Measurements from ENCODE around the gene SFRP5.
A peak's percentile ranks its signal among the peaks of the same experiment; 100 is the strongest.

SFRP5 gene

GRCh38 chr10:97785731-97786130 is 13.9 kb upstream of the SFRP5 start:
- DNase-seq (ENCODE audit: low read depth), result no peak

GRCh38 chr10:97785231-97785630 is 13.4 kb upstream of the SFRP5 start:
- no peak for DNase-seq (ENCODE audit: low read depth)

GRCh38 chr10:97784200-97784810 is 12.5 kb upstream of the SFRP5 start:
- no peak for DNase-seq (ENCODE audit: low read depth)

- DNase-seq (ENCODE audit: low read depth), result no peak
Measured at GRCh38 chr10:97782455-97783228, 10.8 kb upstream of the SFRP5 start.

GRCh38 chr10:97781618-97782331 is 10.0 kb upstream of the SFRP5 start:
- DNase-seq (ENCODE audit: low read depth), result no peak

- no peak for DNase-seq (ENCODE audit: low read depth)
Measured at GRCh38 chr10:97780841-97781617, 9.2 kb upstream of the SFRP5 start.

GRCh38 chr10:97779975-97780374 is 8.2 kb upstream of the SFRP5 start:
- no peak for DNase-seq (ENCODE audit: low read depth)

GRCh38 chr10:97779492-97779891 is 7.7 kb upstream of the SFRP5 start:
- DNase-seq (ENCODE audit: low read depth), result no peak

GRCh38 chr10:97778452-97779302 is 6.9 kb upstream of the SFRP5 start:
- no peak for DNase-seq (ENCODE audit: low read depth)

- no peak for DNase-seq (ENCODE audit: low read depth)
Measured at GRCh38 chr10:97777143-97777542, 5.3 kb upstream of the SFRP5 start.

- no peak for DNase-seq (ENCODE audit: low read depth)
Measured at GRCh38 chr10:97774811-97775294, 3.1 kb upstream of the SFRP5 start.

GRCh38 chr10:97773096-97773495 is 1.3 kb upstream of the SFRP5 start:
- DNase-seq (ENCODE audit: low read depth), result no peak

GRCh38 chr10:97771055-97771891 is 526 bp downstream of the SFRP5 start:
- peak; percentile 52 for DNase-seq (ENCODE audit: low read depth)

GRCh38 chr10:97770255-97770654 is 1.5 kb downstream of the SFRP5 start:
- DNase-seq (ENCODE audit: low read depth), result no peak

GRCh38 chr10:97768322-97769315 is 3.2 kb downstream of the SFRP5 start:
- DNase-seq (ENCODE audit: low read depth), result no peak

GRCh38 chr10:97766996-97767924 is 4.5 kb downstream of the SFRP5 start:
- no peak for DNase-seq (ENCODE audit: low read depth)

GRCh38 chr10:97766106-97766810 is 5.5 kb downstream of the SFRP5 start:
- no peak for DNase-seq (ENCODE audit: low read depth)
